Fibroblast of the aortic adventitia (primary cell): ENCODE measurements around the gene RABL3. TPM values are rescaled to one million over a fixed set of nuclear protein-coding genes. Genes with fewer than 3 reads are reported as not detected.
A peak's percentile ranks its signal among the peaks of the same experiment; 100 is the strongest.
"Not testable (repeated sequence)": the region's sequence is repeated elsewhere in the genome, so short reads cannot be mapped to it uniquely, and the experiment has no call there.

Experiments
- DNase-seq: peaks from one replicate; pipeline ENCODE4 v3.0.0-alpha.2; 2010; ENCODE audit warnings: low read depth
- H3K4me3 ChIP-seq: 2 replicates; pipeline ENCODE4 v1.5.1; 2011; ENCODE audit warnings: low read depth, mild to moderate bottlenecking, control low read depth, low read length, moderate library complexity
- CTCF ChIP-seq: IDR thresholded peaks from 2 replicates; pipeline ENCODE4 v1.5.1; 2011; ENCODE audit warnings: mild to moderate bottlenecking, low read length, control low read depth, inconsistent platforms; ENCODE audit not compliant: insufficient read depth
- total RNA-seq: library from RNA; depleted of rRNA; stranded (reverse); fragments of >200 nt; gene quantifications from 2 replicates; pipeline ENCODE4 v1.2.3, GENCODE V29; 2012; ENCODE audit warnings: low replicate concordance

Gene RABL3
- total RNA-seq, 1 donor: 18.3 TPM

- no peak overlapping the region for H3K4me3 ChIP-seq
- no peak for TF ChIP-seq CTCF
- no peak for DNase-seq
These were observed 62.0 kb downstream of the RABL3 start for GRCh38 chr3:120680193-120680894.

GRCh38 chr3:120678984-120679383, 63.3 kb downstream of the RABL3 start:
- no peak overlapping the region for H3K4me3 ChIP-seq
- no peak for TF ChIP-seq CTCF
- no peak for DNase-seq

GRCh38 chr3:120678331-120678947, 63.9 kb downstream of the RABL3 start:
- TF ChIP-seq CTCF: no peak
- H3K4me3 ChIP-seq: peak overlapping the region; percentile 14
- peak; percentile 88 for DNase-seq

GRCh38 chr3:120677193-120677592, 65.1 kb downstream of the RABL3 start:
- not testable (repeated sequence) for H3K4me3 ChIP-seq, DNase-seq

GRCh38 chr3:120673116-120673515, 69.2 kb downstream of the RABL3 start:
- DNase-seq: no peak
- H3K4me3 ChIP-seq: no peak overlapping the region
- TF ChIP-seq CTCF: no peak

GRCh38 chr3:120670576-120670975, 71.7 kb downstream of the RABL3 start:
- DNase-seq: peak; percentile 44
- no peak overlapping the region for H3K4me3 ChIP-seq
- TF ChIP-seq CTCF: no peak

GRCh38 chr3:120664926-120665325, 77.4 kb downstream of the RABL3 start:
- DNase-seq: no peak
- no peak overlapping the region for H3K4me3 ChIP-seq
- TF ChIP-seq CTCF: no peak
